ACHN (cell line): ENCODE results near the gene C1orf174.
"Not testable (repeated sequence)": the region's sequence is repeated elsewhere in the genome, so short reads cannot be mapped to it uniquely, and the experiment has no call there.

Source experiments
- DNase-seq: peaks from one replicate; pipeline ENCODE4 v3.0.0-alpha.2; 2015
- in situ Hi-C: cut with HindIII; loops from 2 replicates; pipeline ENCODE4 v1.10.0; 2017; ENCODE audit warnings: low sequenced_read_pairs, low pct_ligation_motif_present, low pct_unique_long_range_greater_than_20kb

Gene C1orf174

GRCh38 chr1:3929126-3929525, 29.1 kb upstream of the C1orf174 start:
- DNase-seq = no peak
- in situ Hi-C loops = no loop called here

- in situ Hi-C loops = no loop called here
- DNase-seq = no peak
Measured at GRCh38 chr1:3928586-3928985, 28.5 kb upstream of the C1orf174 start.

GRCh38 chr1:3926956-3927355, 26.9 kb upstream of the C1orf174 start:
- in situ Hi-C loops = no loop called here
- no peak for DNase-seq

GRCh38 chr1:3925762-3926161, 25.7 kb upstream of the C1orf174 start:
- in situ Hi-C loops = no loop called here
- DNase-seq = no peak

- in situ Hi-C loops = no loop called here
- no peak for DNase-seq
Measured at GRCh38 chr1:3925256-3925655, 25.2 kb upstream of the C1orf174 start.

- in situ Hi-C loops = no loop called here
- no peak for DNase-seq
Measured at GRCh38 chr1:3924825-3925220, 24.8 kb upstream of the C1orf174 start.

- in situ Hi-C loops = no loop called here
- DNase-seq = no peak
Measured at GRCh38 chr1:3924186-3924824, 24.2 kb upstream of the C1orf174 start.

- DNase-seq = no peak
- in situ Hi-C loops = no loop called here
Measured at GRCh38 chr1:3923378-3924185, 23.5 kb upstream of the C1orf174 start.

- DNase-seq = no peak
- in situ Hi-C loops = no loop called here
Measured at GRCh38 chr1:3922851-3923250, 22.8 kb upstream of the C1orf174 start.

GRCh38 chr1:3922201-3922725, 22.2 kb upstream of the C1orf174 start:
- no peak for DNase-seq
- in situ Hi-C loops = no loop called here

GRCh38 chr1:3921765-3922164, 21.7 kb upstream of the C1orf174 start:
- in situ Hi-C loops = no loop called here

GRCh38 chr1:3919706-3920105, 19.6 kb upstream of the C1orf174 start:
- in situ Hi-C loops = no loop called here
- no peak for DNase-seq

More at GRCh38 chr1:3921765-3922164, 21.7 kb upstream of the C1orf174 start:
- DNase-seq = no peak

- DNase-seq = no peak
- in situ Hi-C loops = no loop called here
Measured at GRCh38 chr1:3918966-3919611, 19.0 kb upstream of the C1orf174 start.

- DNase-seq, in situ Hi-C loops: not testable (repeated sequence)
Measured at GRCh38 chr1:3918359-3918758, 18.3 kb upstream of the C1orf174 start.

GRCh38 chr1:3917761-3918160, 17.7 kb upstream of the C1orf174 start:
- in situ Hi-C loops = no loop called here
- no peak for DNase-seq

GRCh38 chr1:3915551-3916121, 15.6 kb upstream of the C1orf174 start:
- DNase-seq = no peak
- in situ Hi-C loops = no loop called here

- DNase-seq = no peak
- in situ Hi-C loops = no loop called here
Measured at GRCh38 chr1:3914911-3915310, 14.8 kb upstream of the C1orf174 start.

- DNase-seq = no peak
- in situ Hi-C loops = no loop called here
Measured at GRCh38 chr1:3914331-3914851, 14.3 kb upstream of the C1orf174 start.
